Left ventricle myocardium inferior (tissue), 1 donor: ENCODE data around the gene CPA1. TPM values are rescaled to one million over a fixed set of nuclear protein-coding genes. Genes with fewer than 3 reads are reported as not detected.

Experiments used
- DNase-seq: peaks from one replicate; pipeline ENCODE4 v3.0.0-alpha.2; 2020
- H3K27ac ChIP-seq: fragments of 200-600 bp; replicated peaks from 2 replicates; pipeline ENCODE4 v1.8.0; 2021
- H3K27me3 ChIP-seq: fragments of 200-600 bp; 2 replicates; pipeline ENCODE4 v1.8.0; 2021; ENCODE audit warnings: low read depth
- H3K36me3 ChIP-seq: fragments of 200-600 bp; 2 replicates; pipeline ENCODE4 v1.8.0; 2021
- H3K4me1 ChIP-seq: fragments of 200-600 bp; 2 replicates; pipeline ENCODE4 v1.8.0; 2021
- H3K4me3 ChIP-seq: fragments of 200-600 bp; 2 replicates; pipeline ENCODE4 v1.8.0; 2021; ENCODE audit warnings: mild to moderate bottlenecking, moderate library complexity
- H3K9me3 ChIP-seq: fragments of 200-600 bp; replicated peaks from 2 replicates; pipeline ENCODE4 v1.8.0; 2021
- CTCF ChIP-seq: fragments of 200-600 bp; IDR thresholded peaks from 2 replicates; pipeline ENCODE4 v1.8.0; 2021; ENCODE audit warnings: antibody characterized with exemption, mild to moderate bottlenecking, borderline replicate concordance
- intact Hi-C: fragments of 100-400 bp; cut with micrococcal nuclease; formaldehyde crosslinking; loops from one replicate; pipeline ENCODE4 v1.11.0; 2022
- total RNA-seq: library from RNA; stranded (reverse); fragmentation: NEBNext Ultra II Directional; extraction: Animal tissue kit (Norgen Biotek cat#: 25700); gene quantifications from one replicate; pipeline ENCODE4 v1.2.1, GENCODE V29; 2021
- donor health status: DM: no; HTN: yes; CAD: no; lungs with severe emphysema.

Gene CPA1
- total RNA-seq, 1 donor from 2014 or later = not detected

- no peak for TF ChIP-seq CTCF
- H3K36me3 ChIP-seq = no peaks in the 10 kb centered on the region
- H3K9me3 ChIP-seq = no peaks in the 10 kb centered on the region
- no peak overlapping the region for H3K27ac ChIP-seq
- no peak overlapping the region for H3K4me3 ChIP-seq
- no peaks in the 10 kb centered on the region for H3K4me1 ChIP-seq
- no peak for DNase-seq
- no peaks in the 10 kb centered on the region for H3K27me3 ChIP-seq
- intact Hi-C loops = no loop called here
Observed at GRCh38 chr7:130419658-130420057, 39.4 kb downstream of the CPA1 start.

- H3K4me3 ChIP-seq = no peak overlapping the region
- no peaks in the 10 kb centered on the region for H3K9me3 ChIP-seq
- intact Hi-C loops = no loop called here
- H3K36me3 ChIP-seq = no peaks in the 10 kb centered on the region
- no peak overlapping the region for H3K27ac ChIP-seq
- no peak for DNase-seq
- no peaks in the 10 kb centered on the region for H3K27me3 ChIP-seq
- H3K4me1 ChIP-seq = no peaks in the 10 kb centered on the region
- TF ChIP-seq CTCF = no peak
Observed at GRCh38 chr7:130420943-130421578, 40.8 kb downstream of the CPA1 start.

- Histone ChIP-seq H3K27me3 (no peaks in the 10 kb centered on the region), H3K4me1 (no peaks in the 10 kb centered on the region), H3K27ac (no peak overlapping the region), H3K36me3 (no peaks in the 10 kb centered on the region), H3K9me3 (no peaks in the 10 kb centered on the region), H3K4me3 (no peak overlapping the region)
- intact Hi-C loops = no loop called here
- no peak for TF ChIP-seq CTCF
- no peak for DNase-seq
Observed at GRCh38 chr7:130421684-130422083, 41.4 kb downstream of the CPA1 start.

- Histone ChIP-seq H3K36me3 (no peaks in the 10 kb centered on the region), H3K4me3 (no peak overlapping the region), H3K27me3 (no peaks in the 10 kb centered on the region), H3K4me1 (no peaks in the 10 kb centered on the region), H3K9me3 (no peaks in the 10 kb centered on the region), H3K27ac (no peak overlapping the region)
- intact Hi-C loops = no loop called here
- no peak for TF ChIP-seq CTCF
- DNase-seq = no peak
Observed at GRCh38 chr7:130423501-130424037, 43.3 kb downstream of the CPA1 start.

GRCh38 chr7:130425796-130426195, 45.5 kb downstream of the CPA1 start:
- H3K27me3 ChIP-seq = no peaks in the 10 kb centered on the region
- TF ChIP-seq CTCF = no peak
- H3K4me1 ChIP-seq = peaks cover 17% of the 10 kb centered on the region
- H3K36me3 ChIP-seq = no peaks in the 10 kb centered on the region
- no peaks in the 10 kb centered on the region for H3K9me3 ChIP-seq
- H3K27ac ChIP-seq = no peak overlapping the region
- DNase-seq = no peak
- intact Hi-C loops = no loop called here
- H3K4me3 ChIP-seq = no peak overlapping the region
